Measurements from ENCODE around the gene METTL27.

The METTL27 gene

GRCh38 chr7:73786588-73786987 is 55.7 kb downstream of the METTL27 start:
- TF ChIP-seq ZNF112 (tag by site-specific recombination; IDR thresholded peaks at IDR 0.05) (no peak), ZNF311 (tag by site-specific recombination; IDR thresholded peaks at IDR 0.05; ENCODE audit: borderline replicate concordance) (no peak), ZNF521 (tag by site-specific recombination; IDR thresholded peaks at IDR 0.05) (no peak), ZNF221 (tag by site-specific recombination; IDR thresholded peaks at IDR 0.05; ENCODE audit: borderline replicate concordance) (no peak), ZNF280D (tag by site-specific recombination; IDR thresholded peaks at IDR 0.05) (no peak), TCF7L2 (IDR thresholded peaks at IDR 0.05; ENCODE audit: borderline replicate concordance, low read depth, low read length) (no peak), ZFP69B (tag by site-specific recombination; IDR thresholded peaks at IDR 0.05) (no peak), ZNF660 (tag by site-specific recombination; IDR thresholded peaks at IDR 0.05) (no peak), MYNN (tag by site-specific recombination; IDR thresholded peaks at IDR 0.05; ENCODE audit: borderline replicate concordance) (no peak), ZBTB48 (tag by site-specific recombination; IDR thresholded peaks at IDR 0.05) (no peak)
- CTCF ChIA-PET = no interaction called here
- H3K4me1 ChIP-seq (ENCODE audit: control insufficient read depth, insufficient read depth, low read length) = no peaks in the 10 kb centered on the region
- H3K4me3 ChIP-seq (ENCODE audit: low read depth, low read length) = no peak overlapping the region
- POLR2A ChIA-PET = interaction anchor here (0.5 to 0.6 kb wide), 2 partner anchors 120 to 155 kb away, joined by 3 to 4 read pairs; no protein-coding TSS in a partner anchor
- no peaks in the 10 kb centered on the region for H3K36me3 ChIP-seq (ENCODE audit: control insufficient read depth in 2 of 2, insufficient read depth in 1 of 2, low read length in 2 of 2)
- no peak overlapping the region for H3K27ac ChIP-seq (ENCODE audit: extremely low read depth, low read depth, low read length)
- H3K9me3 ChIP-seq (ENCODE audit: control insufficient read depth, insufficient read depth, low read depth, low read length) = no peaks in the 10 kb centered on the region
